Measurements from ENCODE around the gene OR51B4.
"Not testable (repeated sequence)": the region's sequence is repeated elsewhere in the genome, so short reads cannot be mapped to it uniquely, and the experiment has no call there.

The OR51B4 gene

DNA sequence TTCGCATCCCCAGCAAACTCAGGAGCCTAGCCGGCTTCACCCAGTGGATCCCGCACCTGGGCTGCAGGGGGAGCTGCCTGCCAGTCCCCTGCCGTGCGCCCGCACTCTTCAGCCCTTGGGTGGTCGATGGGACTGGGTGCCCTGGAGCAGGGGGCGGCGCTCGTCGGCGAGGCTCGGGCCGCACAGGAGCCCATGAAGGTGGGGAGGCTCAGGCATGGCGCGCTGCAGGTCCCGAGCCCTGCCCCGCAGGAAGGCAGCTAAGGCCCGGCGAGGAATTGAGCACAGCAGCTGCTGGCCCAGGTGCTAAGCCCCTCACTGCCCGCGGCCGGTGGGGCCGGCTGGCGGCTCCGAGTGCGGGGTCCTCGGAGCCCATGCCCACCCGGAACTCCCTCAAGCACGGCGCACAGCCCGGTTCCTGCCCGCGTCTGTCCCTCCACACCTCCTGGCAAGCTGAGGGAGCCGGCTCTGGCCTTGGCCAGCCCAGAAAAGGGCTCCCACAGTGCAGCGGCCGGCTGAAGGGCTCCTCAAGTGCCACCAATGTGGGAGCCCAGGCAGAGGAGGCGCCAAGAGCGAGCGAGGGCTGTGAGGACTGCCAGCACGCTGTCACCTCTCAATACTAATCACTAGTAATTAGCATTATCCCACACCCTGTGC, 7.3 kb downstream of the OR51B4 start:
- not testable (repeated sequence) for DNase-seq (ENCODE audit: low read depth in 2 of 2)

DNA sequence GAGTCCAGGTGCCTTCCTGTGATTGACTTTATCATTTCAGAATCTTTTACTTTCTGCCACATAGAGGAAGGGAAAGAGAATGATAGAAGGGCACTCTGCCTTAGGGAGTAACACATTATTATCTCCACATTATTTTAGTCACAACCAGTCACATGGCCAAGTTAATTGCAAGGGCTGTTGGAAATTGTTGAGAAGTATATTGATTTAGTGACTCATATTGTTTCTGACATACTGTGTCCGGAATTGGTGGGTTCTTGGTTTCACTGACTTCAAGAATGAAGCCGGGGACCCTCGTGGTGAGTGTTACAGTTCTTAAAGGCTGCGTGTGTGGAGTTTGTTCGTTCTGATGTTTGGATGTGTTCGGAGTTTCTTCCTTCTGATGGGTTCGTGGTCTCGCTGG, 8.7 kb downstream of the OR51B4 start:
- DNase-seq (ENCODE audit: low read depth in 2 of 2), result no peak

DNA sequence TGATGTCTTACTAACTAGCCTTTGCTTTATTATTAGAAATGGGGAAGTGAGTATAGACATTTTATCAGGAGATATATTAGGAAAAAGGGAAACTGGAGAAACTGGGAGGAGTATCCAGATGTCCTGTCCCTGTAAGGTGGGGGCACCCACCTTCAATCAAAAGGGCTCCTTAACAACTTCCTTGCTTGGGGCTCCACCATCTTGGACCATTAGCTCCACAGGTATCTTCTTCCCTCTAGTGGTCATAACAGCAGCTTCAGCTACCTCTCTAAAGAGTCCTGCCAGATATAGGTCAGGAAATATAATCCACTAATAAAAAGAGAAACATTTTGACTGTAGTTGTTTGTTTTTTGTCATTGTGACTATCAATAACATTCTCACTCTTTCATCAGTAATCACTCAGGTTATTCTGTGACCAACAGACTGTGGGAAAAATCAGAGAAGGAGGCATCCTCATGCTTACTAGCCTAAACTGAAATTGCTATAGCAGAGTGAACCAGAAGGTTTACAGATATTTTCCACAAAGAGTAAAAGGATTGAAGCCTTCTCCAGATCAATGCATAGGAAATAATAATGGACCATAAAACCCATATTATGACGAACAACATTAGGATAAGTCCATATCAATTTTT, 10.4 kb downstream of the OR51B4 start:
- no peak for DNase-seq (ENCODE audit: low read depth in 2 of 2)

DNA sequence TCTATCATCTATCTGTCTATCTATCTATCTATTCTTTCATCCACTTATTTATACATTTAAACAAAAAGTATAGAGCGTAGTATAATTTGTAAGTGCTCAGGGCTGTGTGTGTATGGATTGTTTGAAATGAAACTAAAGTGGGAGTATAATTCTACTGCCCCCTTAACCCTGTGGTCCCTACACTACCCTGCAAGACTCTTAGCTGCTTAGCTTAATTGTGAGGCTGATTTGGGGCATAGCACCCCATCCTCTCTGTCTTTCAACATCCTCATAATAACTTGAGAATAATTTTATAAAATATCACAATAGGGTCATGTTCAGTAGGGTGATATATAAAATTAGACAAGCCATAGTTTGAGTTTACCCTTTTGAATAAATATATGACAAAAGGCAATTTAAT, 11.6 kb downstream of the OR51B4 start:
- no peak for DNase-seq (ENCODE audit: low read depth in 2 of 2)

DNA sequence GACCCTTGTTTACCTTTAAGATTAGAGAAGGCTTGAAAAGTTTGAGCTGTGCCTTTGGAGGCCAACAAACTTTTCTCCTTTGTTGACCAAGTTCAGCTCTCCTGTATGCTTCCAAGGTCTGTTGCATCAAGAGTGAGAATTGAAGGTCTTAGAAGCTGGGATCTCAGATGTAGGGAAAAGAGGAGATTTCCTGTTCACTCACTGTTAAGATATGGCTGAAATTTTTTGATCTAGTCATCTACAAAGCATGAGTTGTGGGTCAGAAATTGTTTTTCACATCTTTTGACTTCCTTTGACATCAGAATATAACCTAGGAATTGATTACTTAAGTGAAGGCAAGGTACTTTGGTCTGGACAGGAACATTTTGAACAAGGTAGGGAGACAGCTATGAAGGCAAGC, 12.1 kb downstream of the OR51B4 start:
- no peak for DNase-seq (ENCODE audit: low read depth in 2 of 2)

DNA sequence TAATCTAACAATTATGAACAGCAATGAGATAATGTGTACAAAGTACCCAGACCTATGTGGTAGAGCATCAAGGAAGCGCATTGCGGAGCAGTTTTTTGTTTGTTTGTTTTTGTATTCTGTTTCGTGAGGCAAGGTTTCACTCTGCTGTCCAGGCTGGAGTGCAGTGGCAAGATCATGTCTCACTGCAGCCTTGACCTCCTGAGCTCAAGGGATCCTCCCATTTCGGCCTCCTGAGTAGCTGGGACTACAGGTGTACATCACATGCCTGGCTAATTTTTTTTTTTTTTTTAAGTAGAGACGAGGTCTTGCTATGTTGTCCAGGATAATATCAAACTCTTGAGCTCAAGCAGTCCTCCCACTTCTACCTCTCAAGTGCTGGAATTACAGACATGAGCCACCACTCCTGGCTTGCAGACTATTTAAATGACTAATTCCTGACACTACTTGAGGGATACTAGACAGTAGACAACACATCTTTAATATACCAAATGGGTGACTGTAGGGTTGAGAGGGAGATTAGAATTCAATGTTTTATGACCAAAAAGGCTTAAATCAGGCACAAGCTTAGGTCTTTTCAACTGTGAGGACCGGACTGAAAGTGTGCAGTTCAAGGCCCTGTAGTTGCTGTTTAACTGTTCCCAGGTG, 12.7 kb downstream of the OR51B4 start:
- no peak for DNase-seq (ENCODE audit: low read depth in 2 of 2)

DNA sequence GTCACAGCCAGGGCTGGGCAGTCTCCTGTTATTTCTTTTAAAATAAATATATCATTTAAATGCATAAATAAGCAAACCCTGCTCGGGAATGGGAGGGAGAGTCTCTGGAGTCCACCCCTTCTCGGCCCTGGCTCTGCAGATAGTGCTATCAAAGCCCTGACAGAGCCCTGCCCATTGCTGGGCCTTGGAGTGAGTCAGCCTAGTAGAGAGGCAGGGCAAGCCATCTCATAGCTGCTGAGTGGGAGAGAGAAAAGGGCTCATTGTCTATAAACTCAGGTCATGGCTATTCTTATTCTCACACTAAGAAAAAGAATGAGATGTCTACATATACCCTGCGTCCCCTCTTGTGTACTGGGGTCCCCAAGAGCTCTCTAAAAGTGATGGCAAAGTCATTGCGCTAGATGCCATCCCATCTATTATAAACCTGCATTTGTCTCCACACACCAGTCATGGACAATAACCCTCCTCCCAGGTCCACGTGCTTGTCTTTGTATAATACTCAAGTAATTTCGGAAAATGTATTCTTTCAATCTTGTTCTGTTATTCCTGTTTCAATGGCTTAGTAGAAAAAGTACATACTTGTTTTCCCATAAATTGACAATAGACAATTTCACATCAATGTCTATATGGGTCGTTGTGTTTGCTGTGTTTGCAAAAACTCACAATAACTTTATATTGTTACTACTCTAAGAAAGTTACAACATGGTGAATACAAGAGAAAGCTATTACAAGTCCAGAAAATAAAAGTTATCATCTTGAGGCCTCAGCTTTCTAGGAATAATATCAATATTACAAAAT, 13.4 kb downstream of the OR51B4 start:
- DNase-seq (ENCODE audit: low read depth in 2 of 2), result no peak

DNA sequence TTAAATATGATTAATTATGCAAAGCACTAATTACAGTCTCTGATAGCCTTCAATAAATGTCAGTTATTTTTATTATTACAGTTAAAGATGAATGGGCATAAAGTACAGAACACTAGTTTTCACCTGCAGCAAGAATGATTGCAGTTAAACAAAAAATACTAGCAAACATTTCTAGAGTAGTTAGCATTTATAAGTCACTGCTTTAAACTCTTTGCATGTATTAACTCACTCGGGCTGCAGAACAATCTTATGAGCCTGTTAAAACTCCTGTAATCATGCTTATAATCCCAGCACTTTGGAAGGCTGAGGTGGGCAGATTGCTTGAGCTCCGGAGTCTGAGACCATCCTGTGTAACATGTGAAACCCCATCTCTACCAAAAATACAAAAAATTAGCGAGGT, 14.8 kb downstream of the OR51B4 start:
- DNase-seq (ENCODE audit: low read depth in 2 of 2), result no peak

DNA sequence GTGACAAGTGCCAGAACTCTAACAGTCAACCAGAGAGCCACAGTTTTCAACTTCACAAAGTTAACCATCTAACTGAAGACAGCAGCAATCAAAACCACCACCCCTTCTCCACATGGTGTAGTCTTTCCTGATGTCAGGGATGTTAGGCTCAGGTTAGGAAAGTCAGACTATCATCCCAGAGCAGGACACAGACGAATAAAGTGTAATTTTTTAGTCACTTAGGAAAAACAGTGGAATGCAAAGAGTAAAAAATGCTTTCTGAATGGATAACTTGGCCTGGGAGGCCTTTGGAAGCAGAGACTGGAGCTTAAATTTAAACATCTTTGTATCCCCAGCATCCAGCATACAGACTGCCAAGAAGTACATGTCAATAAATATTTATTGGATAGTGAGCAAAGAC, 15.4 kb downstream of the OR51B4 start:
- no peak for DNase-seq (ENCODE audit: low read depth in 2 of 2)

DNA sequence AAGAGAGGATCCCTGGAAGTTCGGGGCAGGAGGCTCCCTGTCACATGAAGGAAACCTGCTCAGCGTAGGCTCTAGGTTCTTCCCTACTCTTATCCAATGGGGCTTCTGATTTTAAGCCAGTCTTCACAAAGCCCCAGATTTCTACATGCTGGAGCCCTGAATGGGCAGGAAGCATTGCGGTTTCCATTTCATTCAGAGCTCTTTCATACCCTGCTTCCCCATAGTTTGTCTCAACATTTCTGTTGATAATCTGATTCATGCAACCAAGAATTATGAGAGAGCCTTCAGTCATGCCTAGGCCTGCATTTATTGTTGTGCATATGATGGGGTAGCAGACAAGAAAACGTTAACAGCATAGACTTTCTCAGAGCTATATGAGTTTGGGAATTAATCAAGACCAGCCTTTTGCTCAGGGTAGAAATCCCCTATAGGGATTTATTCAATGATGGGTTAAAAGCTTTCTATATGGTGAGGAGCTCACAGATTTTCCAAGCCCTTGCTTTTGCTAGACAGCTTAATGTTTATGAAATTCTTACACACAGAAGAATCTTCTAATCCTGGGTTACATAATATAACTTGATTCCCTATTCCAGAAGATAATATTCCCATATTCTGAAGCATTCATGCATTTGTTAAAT, 15.9 kb downstream of the OR51B4 start:
- no peak for DNase-seq (ENCODE audit: low read depth in 2 of 2)

DNA sequence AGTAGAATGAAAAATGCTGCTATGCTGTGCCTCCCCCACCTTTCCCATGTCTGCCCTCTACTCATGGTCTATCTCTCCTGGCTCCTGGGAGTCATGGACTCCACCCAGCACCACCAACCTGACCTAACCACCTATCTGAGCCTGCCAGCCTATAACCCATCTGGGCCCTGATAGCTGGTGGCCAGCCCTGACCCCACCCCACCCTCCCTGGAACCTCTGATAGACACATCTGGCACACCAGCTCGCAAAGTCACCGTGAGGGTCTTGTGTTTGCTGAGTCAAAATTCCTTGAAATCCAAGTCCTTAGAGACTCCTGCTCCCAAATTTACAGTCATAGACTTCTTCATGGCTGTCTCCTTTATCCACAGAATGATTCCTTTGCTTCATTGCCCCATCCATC, 17.1 kb downstream of the OR51B4 start:
- no peak for DNase-seq (ENCODE audit: low read depth in 2 of 2)

DNA sequence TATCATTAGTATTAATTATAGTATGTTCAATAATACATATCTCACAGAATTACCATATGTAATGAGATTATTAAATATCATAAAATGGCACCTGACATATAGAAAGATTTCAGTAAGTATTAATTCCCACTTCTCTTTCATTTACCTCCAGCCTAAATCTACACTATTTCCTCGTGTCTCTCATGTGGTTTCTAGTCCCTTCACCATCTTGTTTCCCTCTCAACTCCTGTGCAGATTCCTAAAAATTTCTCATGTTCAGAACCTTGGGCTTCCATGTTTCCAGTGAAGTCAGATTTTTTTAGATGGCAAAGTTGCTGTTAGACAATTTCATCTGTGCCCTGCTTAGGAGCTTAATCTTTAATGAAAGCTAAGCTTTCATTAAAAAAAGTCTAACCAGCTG, 17.9 kb downstream of the OR51B4 start:
- no peak for DNase-seq (ENCODE audit: low read depth in 2 of 2)

DNA sequence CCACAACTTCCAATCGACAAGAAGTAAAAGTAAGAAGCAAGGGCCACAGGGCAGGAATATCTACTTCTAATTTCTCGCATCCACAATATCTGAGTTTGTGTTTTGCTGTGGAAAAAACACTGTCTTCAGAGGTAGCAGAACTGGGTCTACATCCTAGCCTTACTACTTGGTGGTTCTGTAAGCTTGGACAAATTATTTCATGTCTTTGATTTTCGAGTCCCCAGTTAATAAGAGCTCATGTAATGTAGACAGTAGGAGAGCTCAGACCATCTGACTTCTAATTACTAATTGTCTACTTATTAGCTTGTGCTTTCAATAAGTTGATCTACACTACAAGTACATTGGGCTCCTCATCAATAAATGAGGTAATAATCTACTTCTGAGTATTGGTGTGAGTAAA, 18.7 kb downstream of the OR51B4 start:
- DNase-seq (ENCODE audit: low read depth in 2 of 2), result no peak

DNA sequence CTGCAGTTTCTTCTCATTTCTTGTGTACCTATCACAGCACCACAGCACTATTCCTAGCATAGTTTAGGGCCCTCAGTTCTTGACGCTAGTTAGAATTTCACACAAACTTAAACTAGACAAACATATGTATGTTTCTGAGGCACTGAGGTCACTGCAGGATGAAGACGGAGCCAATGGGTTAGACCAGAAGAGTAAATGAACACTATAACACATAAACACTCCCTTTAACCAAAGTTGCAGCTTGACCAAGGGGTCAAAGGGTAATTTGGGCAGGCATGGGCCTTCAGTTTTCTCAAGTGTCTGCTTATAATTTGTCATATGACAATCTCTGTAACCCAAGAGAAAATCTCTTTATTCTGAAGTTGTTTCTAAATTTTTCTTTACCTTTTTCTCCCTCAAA, 19.1 kb downstream of the OR51B4 start:
- no peak for DNase-seq (ENCODE audit: low read depth in 2 of 2)

DNA sequence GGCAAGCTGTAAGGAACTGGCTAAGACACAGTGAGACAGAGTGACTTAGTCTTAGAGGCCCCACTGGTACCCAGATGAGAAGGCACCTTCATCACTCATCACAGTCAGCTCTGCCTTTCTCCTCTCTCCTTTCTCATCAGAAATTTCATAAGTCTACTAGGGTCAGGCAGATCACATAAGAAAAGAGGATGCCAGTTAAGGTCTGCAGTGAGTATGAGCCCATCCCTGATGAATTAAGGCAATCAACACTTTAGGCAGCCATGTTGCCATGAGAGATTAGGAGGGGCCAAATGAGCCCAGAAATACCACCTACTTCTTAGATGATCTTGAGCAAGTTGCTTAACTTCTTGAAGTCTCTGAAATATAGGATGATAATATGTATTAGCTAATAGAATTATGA, 20.1 kb downstream of the OR51B4 start:
- DNase-seq (ENCODE audit: low read depth in 2 of 2), result no peak

DNA sequence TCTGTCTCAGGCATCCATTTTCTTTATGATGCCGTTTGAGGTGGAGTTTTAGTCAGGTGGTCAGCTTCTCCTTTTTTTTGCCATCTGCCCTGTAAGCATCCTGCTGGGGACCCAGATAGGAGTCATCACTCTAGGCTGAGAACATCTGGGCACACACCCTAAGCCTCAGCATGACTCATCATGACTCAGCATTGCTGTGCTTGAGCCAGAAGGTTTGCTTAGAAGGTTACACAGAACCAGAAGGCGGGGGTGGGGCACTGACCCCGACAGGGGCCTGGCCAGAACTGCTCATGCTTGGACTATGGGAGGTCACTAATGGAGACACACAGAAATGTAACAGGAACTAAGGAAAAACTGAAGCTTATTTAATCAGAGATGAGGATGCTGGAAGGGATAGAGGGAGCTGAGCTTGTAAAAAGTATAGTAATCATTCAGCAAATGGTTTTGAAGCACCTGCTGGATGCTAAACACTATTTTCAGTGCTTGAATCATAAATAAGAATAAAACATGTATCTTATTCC, 21.1 kb downstream of the OR51B4 start:
- DNase-seq (ENCODE audit: low read depth in 2 of 2), result peak in 1 of 2 donors; percentile 3

DNA sequence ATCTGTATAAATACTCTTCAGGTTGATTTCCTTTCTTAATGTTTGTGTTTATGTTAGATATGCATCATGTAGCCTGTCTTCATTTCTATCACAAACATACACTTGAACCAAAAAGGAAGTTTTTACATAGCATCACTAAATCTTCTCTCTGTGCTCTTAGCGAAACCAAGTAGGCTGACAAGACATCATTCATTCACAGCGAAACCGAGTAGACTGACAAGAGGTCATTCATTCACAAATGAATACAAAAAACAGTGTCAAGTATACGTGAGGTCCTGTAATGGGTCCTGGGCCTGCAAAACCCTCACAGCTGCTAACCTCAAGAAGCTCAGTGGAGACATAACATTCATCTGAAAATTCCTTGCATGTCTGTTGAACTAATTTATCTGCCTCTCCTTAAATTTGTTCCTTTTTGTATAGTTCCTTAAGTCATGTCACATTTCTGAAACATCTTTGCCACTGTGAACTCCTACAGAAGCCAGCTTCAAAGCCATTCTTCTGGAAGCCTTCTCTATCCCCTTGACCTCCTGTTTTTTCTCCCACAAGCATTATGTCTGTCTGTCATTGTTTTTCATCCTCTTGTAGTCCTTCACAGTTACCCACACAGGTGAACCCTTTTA, 22.2 kb downstream of the OR51B4 start:
- no peak for DNase-seq (ENCODE audit: low read depth in 2 of 2)

DNA sequence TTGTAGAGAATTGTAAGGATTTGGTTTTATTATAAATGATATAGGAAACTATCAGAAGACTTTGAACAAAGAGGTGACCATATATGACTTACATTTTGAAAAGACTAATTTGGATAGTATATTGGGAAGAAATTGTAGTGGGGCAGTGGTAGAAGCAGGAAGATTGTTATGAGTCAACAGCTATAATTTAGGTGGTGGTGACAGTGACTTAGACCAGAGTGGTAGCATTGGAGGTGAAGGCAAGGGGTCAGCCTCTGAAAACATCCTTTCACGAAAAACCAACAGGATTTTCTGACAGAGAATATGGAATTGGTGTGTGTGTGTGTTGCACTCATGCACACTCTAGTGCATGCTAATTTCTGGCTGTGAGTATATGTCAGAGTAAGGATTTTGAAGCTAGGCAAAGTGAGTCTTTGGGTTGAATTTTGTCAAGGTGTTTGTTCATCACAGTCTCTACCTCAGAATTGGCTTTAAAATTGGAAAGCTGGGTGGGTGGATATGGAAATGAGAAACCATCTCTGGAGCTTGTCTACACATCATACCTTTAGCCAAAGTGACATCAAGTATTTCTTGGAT, 23.9 kb downstream of the OR51B4 start:
- DNase-seq (ENCODE audit: low read depth in 2 of 2), result no peak

DNA sequence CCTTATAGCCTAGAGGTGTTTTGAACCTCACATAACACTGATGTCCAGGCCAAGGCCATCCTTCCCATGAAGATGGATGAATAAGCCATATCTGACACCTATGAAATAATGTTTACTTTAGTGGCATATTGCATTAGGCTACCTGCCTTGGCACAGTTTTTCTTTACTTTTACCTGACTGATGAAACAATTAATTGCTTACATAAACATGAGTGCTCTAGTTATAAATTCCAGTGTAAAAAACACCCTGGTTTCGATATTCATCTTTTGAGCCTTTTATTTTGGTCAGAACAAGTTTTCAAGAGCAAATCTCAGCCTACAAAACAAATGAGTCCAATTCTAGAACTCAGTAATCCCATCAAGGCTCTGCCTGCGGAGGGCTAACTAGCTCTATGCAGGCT, 25.0 kb downstream of the OR51B4 start:
- DNase-seq (ENCODE audit: low read depth in 2 of 2), result no peak

DNA sequence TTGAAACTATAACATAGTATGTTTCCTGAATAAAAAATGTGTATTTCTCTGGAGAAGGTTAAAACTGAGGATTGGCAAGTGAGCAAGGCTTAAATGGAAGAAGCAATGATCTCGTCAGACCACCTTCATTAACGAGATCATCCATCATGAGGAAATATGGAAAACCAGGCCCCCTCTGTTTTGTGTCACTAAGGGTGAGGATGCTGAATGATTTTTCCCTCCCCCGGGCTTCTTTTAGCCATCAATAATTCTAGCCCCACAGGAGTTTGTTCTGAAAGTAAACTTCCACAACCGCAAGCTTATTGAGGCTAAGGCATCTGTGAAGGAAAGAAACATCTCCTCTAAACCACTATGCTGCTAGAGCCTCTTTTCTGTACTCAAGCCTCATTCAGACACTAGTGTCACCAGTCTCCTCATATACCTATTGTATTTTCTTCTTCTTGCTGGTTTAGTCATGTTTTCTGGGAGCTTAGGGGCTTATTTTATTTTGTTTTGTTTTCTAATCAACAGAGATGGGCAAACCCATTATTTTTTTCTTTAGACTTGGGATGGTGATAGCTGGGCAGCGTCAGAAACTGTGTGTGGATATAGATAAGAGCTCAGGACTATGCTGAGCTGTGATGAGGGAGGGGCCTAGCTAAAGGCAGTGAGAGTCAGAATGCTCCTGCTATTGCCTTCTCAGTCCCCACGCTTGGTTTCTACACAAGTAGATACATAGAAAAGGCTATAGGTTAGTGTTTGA, 26.2 kb downstream of the OR51B4 start:
- no peak for DNase-seq (ENCODE audit: low read depth in 2 of 2)

Measured in stimulated activated CD8-positive, alpha-beta memory T cell treated with anti-CD3 and anti-CD28 coated beads, Interleukin-2, amount 100 ng/mL, for 48 hours (primary cell).